Kidney capillary endothelial cell (primary cell): ENCODE measurements around the gene RAB35.
"Not testable (repeated sequence)": the region's sequence is repeated elsewhere in the genome, so short reads cannot be mapped to it uniquely, and the experiment has no call there.

Experiments
- DNase-seq: peaks from one replicate; pipeline ENCODE4 v3.0.0-alpha.2; 2018; ENCODE audit warnings: low spot score

RAB35 gene

GRCh38 chr12:120060717-120061116, 55.8 kb downstream of the RAB35 start:
- DNase-seq: no peak

GRCh38 chr12:120060196-120060595, 56.4 kb downstream of the RAB35 start:
- DNase-seq: no peak

- DNase-seq: no peak
Measured at GRCh38 chr12:120056739-120057138, 59.8 kb downstream of the RAB35 start.

- DNase-seq: no peak
Measured at GRCh38 chr12:120055231-120056000, 61.1 kb downstream of the RAB35 start.

GRCh38 chr12:120054293-120054692, 62.3 kb downstream of the RAB35 start:
- no peak for DNase-seq

GRCh38 chr12:120051535-120051934, 65.0 kb downstream of the RAB35 start:
- no peak for DNase-seq

- no peak for DNase-seq
Measured at GRCh38 chr12:120049426-120049825, 67.1 kb downstream of the RAB35 start.

- DNase-seq: no peak
Measured at GRCh38 chr12:120048263-120048662, 68.3 kb downstream of the RAB35 start.

GRCh38 chr12:120047072-120047471, 69.5 kb downstream of the RAB35 start:
- no peak for DNase-seq

- not testable (repeated sequence) for DNase-seq
Measured at GRCh38 chr12:120045367-120045766, 71.2 kb downstream of the RAB35 start.
